NCI-H1417 (cell line): Measurements from ENCODE around the gene SLMAP.
"Not testable (repeated sequence)": the region's sequence is repeated elsewhere in the genome, so short reads cannot be mapped to it uniquely, and the experiment has no call there.

Experiments used
- DNase-seq, 3 experiments: peaks; one replicate each; lab custom pipeline; 2025; lab: John Stamatoyannopoulos, UW

The SLMAP gene

DNA sequence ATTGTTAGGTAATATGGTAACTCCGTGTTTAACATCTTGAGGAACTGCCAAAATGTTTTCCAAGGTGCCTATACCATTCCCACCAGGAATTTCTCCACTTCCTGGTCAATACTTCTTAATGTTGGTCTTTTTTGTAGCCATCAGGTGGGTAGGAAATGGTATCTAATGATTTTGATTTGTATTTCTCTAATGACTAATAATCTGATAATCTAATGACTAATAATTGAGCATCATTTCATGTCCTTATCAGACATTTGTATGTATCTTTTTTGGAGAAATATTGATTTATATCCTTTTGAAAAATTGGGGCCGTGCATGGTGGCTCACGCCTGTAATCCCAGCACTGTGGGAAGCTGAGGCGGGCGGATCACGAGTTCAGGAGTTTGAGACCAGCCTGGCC lies 38.8 kb downstream of the SLMAP start:
- no peak for DNase-seq

- DNase-seq: no peak
Measured at GRCh38 chr3:57796261-57796660, 40.2 kb downstream of the SLMAP start.

GRCh38 chr3:57797701-57798487 lies 41.8 kb downstream of the SLMAP start:
- DNase-seq: no peak

GRCh38 chr3:57803647-57804081 lies 47.6 kb downstream of the SLMAP start:
- DNase-seq: no peak

DNA sequence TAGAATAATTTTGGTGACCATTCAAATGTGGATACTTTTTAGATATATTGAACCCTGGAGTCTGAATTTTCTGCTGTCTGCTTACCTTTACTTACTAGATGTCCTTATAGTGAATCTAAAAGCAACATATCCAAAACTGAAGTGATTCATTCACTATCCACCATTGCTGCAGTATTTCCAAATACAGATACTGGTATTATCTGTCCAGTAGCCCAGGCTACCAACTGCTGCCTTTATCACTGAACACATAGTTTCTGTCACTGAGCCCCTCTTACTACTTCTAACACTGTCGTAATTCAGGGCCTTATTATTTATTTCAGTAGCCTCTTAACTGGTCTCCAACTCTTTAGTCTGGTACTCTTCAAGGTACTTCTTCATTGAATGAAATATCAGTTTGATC lies 49.2 kb downstream of the SLMAP start:
- DNase-seq: no peak

- no peak for DNase-seq
Measured at GRCh38 chr3:57805674-57806073, 49.6 kb downstream of the SLMAP start.

DNA sequence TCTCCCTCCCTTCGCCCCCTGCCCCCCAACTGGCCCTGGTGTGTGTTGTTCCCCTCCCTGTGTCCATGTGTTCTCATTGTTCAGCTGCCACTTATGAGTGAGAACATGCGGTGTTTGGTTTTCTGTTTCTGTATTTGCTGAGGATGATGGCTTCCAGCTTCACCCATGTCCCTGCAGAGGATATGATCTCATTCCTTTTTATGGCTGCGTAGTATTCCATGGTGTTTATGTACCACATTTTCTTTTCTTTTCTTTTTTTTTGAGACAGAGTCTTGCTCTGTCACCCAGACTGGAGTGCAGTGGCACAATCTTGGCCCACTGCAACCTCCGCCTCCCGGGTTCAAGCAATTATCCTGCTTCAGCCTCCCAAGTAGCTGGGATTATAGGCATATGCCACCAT lies 50.1 kb downstream of the SLMAP start:
- DNase-seq: not testable (repeated sequence)

DNA sequence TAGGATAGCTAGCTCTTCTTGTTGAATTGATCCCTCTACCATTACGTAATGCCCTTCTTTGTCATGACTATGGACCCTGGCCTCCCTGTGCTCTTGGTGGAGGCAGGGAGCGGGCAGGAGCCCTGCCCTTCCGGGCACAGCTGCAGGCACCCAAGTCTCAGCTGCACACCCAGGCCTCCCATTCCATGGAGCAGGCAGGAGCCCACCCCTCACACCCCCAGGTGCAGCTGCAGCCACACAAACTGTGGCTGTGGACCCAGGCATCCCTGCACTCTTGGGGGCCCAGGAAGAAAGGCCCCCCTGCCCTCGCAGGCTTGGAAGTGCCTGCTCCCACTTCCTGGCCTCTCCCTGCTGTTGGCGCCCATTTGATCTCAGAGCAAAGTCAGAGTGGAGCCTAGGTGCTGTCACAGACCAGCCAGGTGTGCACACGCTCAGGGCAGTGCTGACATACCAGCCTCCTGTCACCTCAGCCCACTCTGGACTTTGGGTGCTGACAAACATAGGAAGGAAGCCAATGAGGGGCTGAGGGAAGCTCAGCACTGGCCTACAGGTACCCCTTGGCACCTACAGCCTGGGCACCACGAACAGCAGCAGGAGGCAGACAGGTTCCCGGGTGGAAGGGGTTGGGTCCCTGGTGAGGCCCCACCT lies 53.0 kb downstream of the SLMAP start:
- DNase-seq: no peak

DNA sequence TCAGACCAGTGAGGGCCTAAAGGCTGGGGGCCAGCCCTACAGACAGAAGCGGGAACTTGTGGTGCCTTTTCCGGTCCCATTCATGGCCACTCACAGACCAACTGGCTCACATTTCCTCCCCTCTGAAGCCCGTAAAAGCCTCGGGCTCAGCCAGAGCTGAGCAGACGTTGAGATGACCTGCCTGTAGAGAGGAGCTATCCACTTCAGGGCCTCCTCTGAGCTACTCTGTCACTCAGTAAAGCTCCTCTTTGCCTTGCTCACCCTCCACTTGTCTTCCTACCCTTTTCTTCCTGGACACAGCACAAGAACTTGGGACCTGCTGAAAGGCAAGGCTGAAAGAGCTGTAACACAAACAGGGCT lies 53.5 kb downstream of the SLMAP start:
- DNase-seq: no peak

DNA sequence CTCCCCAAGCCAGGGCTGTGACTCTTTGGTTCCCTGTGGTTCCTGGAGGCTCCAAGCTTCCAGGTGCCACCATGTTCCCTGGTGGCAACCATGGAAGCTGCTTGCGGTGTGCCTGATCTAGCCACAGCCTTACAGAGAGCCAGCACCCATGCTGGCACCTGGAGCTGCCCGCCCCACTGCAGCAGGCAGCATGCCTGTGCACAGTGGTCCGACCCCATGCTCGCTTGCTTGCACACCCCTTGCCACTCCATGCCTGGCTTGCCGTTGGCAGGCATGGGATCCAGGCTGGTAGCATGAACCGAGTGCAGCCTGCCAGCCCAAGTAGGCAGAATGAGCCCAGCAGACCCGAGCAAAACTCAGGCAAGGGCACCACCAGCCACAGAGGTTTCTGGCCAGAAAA lies 53.9 kb downstream of the SLMAP start:
- no peak for DNase-seq

DNA sequence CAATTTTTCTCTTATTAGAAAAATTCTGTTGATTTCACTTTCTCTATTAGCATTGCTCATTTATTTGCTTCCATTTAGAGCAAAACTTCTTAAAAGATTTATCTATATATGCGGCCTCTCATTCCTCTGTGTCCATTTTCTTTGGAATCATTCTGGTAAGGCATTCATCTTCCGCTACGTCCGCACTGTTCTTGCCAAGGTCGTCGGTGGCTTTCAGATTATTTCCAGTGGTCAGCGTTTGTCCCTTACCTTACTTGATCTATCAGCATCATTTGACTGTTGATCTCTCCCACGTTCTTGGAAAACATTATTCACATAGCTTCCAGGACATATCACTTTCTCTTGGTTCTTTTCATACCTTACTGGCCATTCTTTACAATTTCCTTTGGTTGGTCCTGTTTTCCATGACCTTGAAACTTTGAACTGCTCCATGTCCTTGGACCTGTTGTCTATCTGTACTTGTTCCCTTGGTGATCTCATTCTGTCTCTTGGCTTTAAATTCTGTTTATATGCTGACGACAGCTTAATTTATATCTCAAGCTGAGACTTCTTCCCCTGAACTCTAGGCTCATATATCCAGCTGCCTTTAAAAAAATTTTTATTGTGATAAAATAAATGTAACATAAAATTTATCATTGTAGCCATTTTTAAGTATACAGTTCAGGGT lies 54.5 kb downstream of the SLMAP start:
- no peak for DNase-seq

DNA sequence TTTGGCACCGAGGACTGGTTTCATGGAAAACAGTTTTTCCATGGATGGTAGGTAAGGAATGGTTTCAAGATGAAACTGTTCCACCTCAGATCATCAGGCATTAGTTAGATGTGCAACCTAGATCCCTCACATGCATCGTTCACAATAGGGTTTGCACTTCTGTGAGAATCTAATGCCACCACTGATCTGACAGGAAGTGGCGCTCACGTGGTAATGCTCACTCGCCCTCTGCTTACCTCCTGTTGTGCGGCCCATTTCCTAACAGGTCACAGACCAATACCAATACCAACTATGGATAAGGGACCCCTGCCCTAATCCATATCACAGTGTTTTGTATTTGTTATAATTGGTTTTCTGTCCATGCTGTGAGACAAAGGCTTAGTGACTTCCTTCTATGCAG lies 58.9 kb downstream of the SLMAP start:
- DNase-seq: no peak

GRCh38 chr3:57816471-57817095 lies 60.5 kb downstream of the SLMAP start:
- no peak for DNase-seq

- no peak for DNase-seq
Measured at GRCh38 chr3:57818772-57819171, 62.7 kb downstream of the SLMAP start.

- DNase-seq: peak in 2 of 3 experiments; percentile 1 to 25
Measured at GRCh38 chr3:57820479-57820878, 64.4 kb downstream of the SLMAP start.

GRCh38 chr3:57821765-57822164 lies 65.7 kb downstream of the SLMAP start:
- no peak for DNase-seq

DNA sequence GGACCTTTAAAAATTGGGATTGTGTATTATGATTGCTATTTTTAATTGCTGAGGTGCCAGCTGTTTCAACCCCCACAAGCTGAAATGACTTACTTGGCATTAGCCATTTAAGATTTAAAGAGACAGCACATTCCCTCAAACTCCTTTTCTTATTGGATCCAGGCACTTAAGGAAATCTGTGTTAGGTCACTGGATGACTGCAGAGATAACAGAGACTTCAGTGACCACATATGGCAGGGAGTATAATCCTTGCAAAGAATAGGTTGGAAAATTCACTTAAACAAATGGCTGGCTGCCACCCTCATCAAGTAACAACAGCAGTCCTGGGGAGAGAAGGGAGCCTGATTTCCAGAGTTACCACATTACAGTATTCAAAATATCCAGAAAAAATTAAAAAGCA lies 66.6 kb downstream of the SLMAP start:
- no peak for DNase-seq

DNA sequence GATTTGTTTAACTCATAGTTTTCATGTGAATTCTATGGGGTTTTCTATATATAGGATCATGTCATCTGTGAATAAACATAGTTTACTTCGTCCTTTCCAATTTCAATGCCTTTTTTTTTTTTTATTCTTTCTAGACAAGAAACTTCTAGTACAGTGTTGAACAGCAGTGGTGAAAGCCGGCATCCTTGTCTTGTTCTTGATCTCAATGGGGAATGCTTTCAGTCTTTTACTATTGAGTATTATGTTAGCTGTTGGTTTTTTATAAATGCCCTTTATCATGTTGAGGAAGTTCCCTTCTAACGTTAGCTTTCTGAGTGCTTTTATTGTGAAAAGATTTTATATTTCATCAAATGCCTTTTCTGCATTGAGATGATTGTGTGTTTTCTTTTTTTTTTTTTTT lies 69.0 kb downstream of the SLMAP start:
- no peak for DNase-seq

DNA sequence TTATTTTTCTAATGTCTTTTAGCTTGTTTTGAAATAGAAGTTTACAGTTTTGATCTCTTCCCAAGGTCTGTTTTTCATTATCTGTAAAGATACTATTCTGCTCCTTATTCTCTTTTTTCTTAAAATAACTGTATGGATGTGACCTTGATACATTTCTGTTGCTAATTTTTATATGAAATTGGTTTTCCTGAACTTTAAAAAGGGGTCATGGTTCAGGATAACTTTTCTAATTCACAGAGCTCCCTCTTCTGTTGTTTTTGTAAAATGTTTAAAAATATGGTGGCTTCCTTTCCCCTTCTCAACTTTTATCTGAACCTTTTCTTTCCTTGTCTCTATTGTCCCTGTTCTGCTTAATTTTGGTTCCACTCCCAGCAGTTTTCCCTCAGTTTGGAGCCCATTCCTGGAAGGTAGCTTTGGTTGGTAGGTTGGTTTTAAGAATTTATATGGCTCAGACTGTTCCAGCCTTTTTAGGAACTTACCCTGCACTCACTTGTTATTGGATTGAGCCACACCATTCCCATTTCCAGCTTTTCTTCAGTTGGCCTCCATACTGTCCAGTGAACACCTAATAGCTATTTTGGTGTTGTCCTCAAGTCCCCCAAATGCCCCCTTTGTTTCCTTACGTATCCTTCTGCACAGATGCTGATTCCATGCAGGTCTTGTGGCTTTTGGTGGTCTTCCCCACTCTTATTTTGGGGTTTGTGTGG lies 70.3 kb downstream of the SLMAP start:
- no peak for DNase-seq

GRCh38 chr3:57826952-57827723 lies 71.0 kb downstream of the SLMAP start:
- DNase-seq: no peak

- no peak for DNase-seq
Measured at GRCh38 chr3:57827757-57828156, 71.6 kb downstream of the SLMAP start.
